HCT116 (cell line): ENCODE data around the gene MFGE8. TPM values are rescaled to one million over a fixed set of nuclear protein-coding genes. Genes with fewer than 3 reads are reported as not detected.

Experiments used
- ATAC-seq: fragments of 200-7000 bp; cut with Tn5 transposase; 2 replicates; pipeline ENCODE4 v1.9.1; 2020; ENCODE audit warnings: mild to moderate bottlenecking, moderate library complexity
- BruUV-seq: library from RNA; stranded (reverse); fragments of 400-500 nt; replicated peaks from 2 replicates; lab custom pipeline; 2021; lab: Mats Ljungman, UMichigan
- CTCF ChIA-PET: fragments of 300-600 bp; sonication (Branson Sonifier 250); formaldehyde crosslinking; loops from one replicate; lab custom pipeline; 2021; ENCODE audit warnings: antibody characterized with exemption; lab: Charles Lee
- POLR2A ChIA-PET: fragments of 300-600, 350-600 bp; sonication (Branson Sonifier 250); formaldehyde crosslinking; loops from one replicate; lab custom pipeline; 2021; ENCODE audit warnings: antibody characterized with exemption; lab: Charles Lee
- RAD21 ChIA-PET, 2 experiments: fragments of 300-600 bp; sonication (Branson Sonifier 250); formaldehyde crosslinking; loops; one replicate each; lab custom pipeline; 2023; ENCODE audit warnings: low total read pairs in 2 of 2; ENCODE audit not compliant: uncharacterized antibody in 2 of 2, unreplicated experiment in 2 of 2, low non-redundant PET in 1 of 2; lab: Charles Lee
- DNase-seq: peaks from one replicate; pipeline ENCODE4 v3.0.0-alpha.2; 2010; ENCODE audit warnings: low read depth, low spot score
- H2AFZ ChIP-seq: fragments of 200-600 bp; shearing (Covaris generic), sonication (generic); 2 replicates; pipeline ENCODE4 v1.6.1; 2017; ENCODE audit warnings: low read depth, mixed run types, mixed read lengths, antibody characterized with exemption, low read length; ENCODE audit not compliant: poor library complexity, severe bottlenecking
- H3K27ac ChIP-seq: 2 replicates; pipeline ENCODE4 v1.5.1; 2012; ENCODE audit warnings: low read depth, low read length
- H3K27me3 ChIP-seq: fragments of 200-600 bp; sonication (generic); 2 replicates; pipeline ENCODE4 v1.6.1; 2016; ENCODE audit warnings: mixed run types, low read length, mixed read lengths; ENCODE audit not compliant: insufficient read depth
- H3K36me3 ChIP-seq, 2 experiments: fragments of 200-500 bp in 1 of 2; fragments of 200-600 bp in 1 of 2; sonication (Bioruptor generic) in 1 of 2; sonication (generic) in 1 of 2; 2 replicates each; pipeline versions ENCODE4 v1.5.1 to v1.6.1; 2014 to 2016; ENCODE audit warnings: low read length in 2 of 2, inconsistent platforms in 1 of 2, mixed read lengths in 1 of 2, mixed run types in 1 of 2; ENCODE audit not compliant: insufficient read depth in 2 of 2, control insufficient read depth in 1 of 2
- H3K4me1 ChIP-seq, 2 experiments: fragments of 200-600 bp in 1 of 2; sonication (generic) in 1 of 2; 2 replicates each; pipeline versions ENCODE4 v1.5.1 to v1.6.1; 2012 to 2017; ENCODE audit warnings: low read length in 2 of 2, inconsistent platforms in 1 of 2, mild to moderate bottlenecking in 1 of 2, mixed read lengths in 1 of 2, mixed run types in 1 of 2, moderate library complexity in 1 of 2; ENCODE audit not compliant: insufficient read depth in 2 of 2, control insufficient read depth in 1 of 2
- H3K4me2 ChIP-seq: fragments of 200-600 bp; sonication (generic); 2 replicates; pipeline ENCODE4 v1.6.1; 2017; ENCODE audit warnings: mixed run types, low read length, mixed read lengths
- H3K4me3 ChIP-seq, 2 experiments: fragments of 200-600 bp in 1 of 2; sonication (generic) in 1 of 2; replicated peaks in 1 of 2; 2 replicates each; pipeline ENCODE4 v1.5.1; 2011 to 2016; ENCODE audit warnings: low read length in 2 of 2, control low read depth in 1 of 2, low read depth in 1 of 2, mild to moderate bottlenecking in 1 of 2, mixed read lengths in 1 of 2, mixed run types in 1 of 2
- H3K79me2 ChIP-seq: fragments of 200-600 bp; sonication (generic); 2 replicates; pipeline ENCODE4 v1.6.1; 2017; ENCODE audit warnings: mild to moderate bottlenecking, mixed run types, low read length, moderate library complexity, mixed read lengths; ENCODE audit not compliant: insufficient read depth
- H3K9ac ChIP-seq: fragments of 200-600 bp; sonication (generic); 2 replicates; pipeline ENCODE4 v1.6.1; 2016; ENCODE audit warnings: low read length, mixed read lengths
- H3K9me2 ChIP-seq: fragments of 200-600 bp; sonication (generic), shearing (Covaris generic); 2 replicates; pipeline ENCODE4 v1.6.1; 2017; ENCODE audit warnings: mixed run types, mild to moderate bottlenecking, moderate library complexity; ENCODE audit not compliant: insufficient read depth
- H3K9me3 ChIP-seq, 2 experiments: fragments of 200-500 bp in 1 of 2; fragments of 200-600 bp in 1 of 2; sonication (Bioruptor generic) in 1 of 2; sonication (generic) in 1 of 2; 2 replicates each; pipeline ENCODE4 v1.6.1; 2014 to 2017; ENCODE audit warnings: low read length in 2 of 2, mixed read lengths in 2 of 2, inconsistent platforms in 1 of 2, low read depth in 1 of 2, mild to moderate bottlenecking in 1 of 2, mixed run types in 1 of 2, moderate library complexity in 1 of 2; ENCODE audit not compliant: control insufficient read depth in 1 of 2, insufficient read depth in 1 of 2
- H4K20me1 ChIP-seq: fragments of 200-600 bp; sonication (generic), shearing (Covaris generic); 2 replicates; pipeline ENCODE4 v1.6.1; 2017; ENCODE audit warnings: mixed run types, mild to moderate bottlenecking, moderate library complexity; ENCODE audit not compliant: insufficient read depth
- CBX3 ChIP-seq: IDR thresholded peaks from 2 replicates; pipeline ENCODE4 v1.6.1; 2012; ENCODE audit warnings: low read depth
- CEBPB ChIP-seq: IDR thresholded peaks from 2 replicates; pipeline ENCODE4 v1.6.1; 2012; ENCODE audit warnings: low read depth
- EZH2 ChIP-seq: fragments of 200-600 bp; sonication (generic); IDR thresholded peaks from 2 replicates; pipeline ENCODE4 v1.6.1; 2017; ENCODE audit warnings: antibody characterized with exemption, mixed run types
- JUND ChIP-seq: IDR thresholded peaks from 2 replicates; pipeline ENCODE4 v1.6.1; 2012
- POLR2A ChIP-seq: IDR thresholded peaks from 2 replicates; pipeline ENCODE4 v1.7.0; 2011; ENCODE audit warnings: borderline replicate concordance; ENCODE audit not compliant: insufficient read depth, insufficient read length; ENCODE audit errors: extremely low read depth
- SIN3A ChIP-seq: IDR thresholded peaks from 2 replicates; pipeline ENCODE4 v1.6.1; 2012; ENCODE audit warnings: low read depth
- SRF ChIP-seq: IDR thresholded peaks from 2 replicates; pipeline ENCODE4 v1.6.1; 2012; ENCODE audit warnings: low read depth
- TCF7L2 ChIP-seq: IDR thresholded peaks from 2 replicates; pipeline ENCODE4 v1.7.0; 2011; ENCODE audit warnings: borderline replicate concordance, inconsistent platforms; ENCODE audit not compliant: insufficient read depth, insufficient read length; ENCODE audit errors: extremely low read depth
- YY1 ChIP-seq: IDR thresholded peaks from 2 replicates; pipeline ENCODE4 v1.6.1; 2011; ENCODE audit warnings: low read length, low read depth, moderate library complexity, mild to moderate bottlenecking; ENCODE audit not compliant: insufficient replicate concordance; ENCODE audit errors: extremely low read depth
- ZFX ChIP-seq: fragments of 450-650 bp; IDR thresholded peaks from 2 replicates; pipeline ENCODE4 v1.6.1; 2017
- ZNF274 ChIP-seq: fragments of 200-500 bp; sonication (Bioruptor generic); IDR thresholded peaks from 2 replicates; pipeline ENCODE4 v1.6.1; 2014; ENCODE audit warnings: mild to moderate bottlenecking, low read depth, low read length, inconsistent platforms
- intact Hi-C: fragments of 100-400 bp; cut with micrococcal nuclease; formaldehyde crosslinking; loops from 2 replicates; pipeline ENCODE4 v1.10.0; 2022
- total RNA-seq: library from RNA; stranded (reverse); gene quantifications from one replicate; pipeline ENCODE4 v1.2.1, GENCODE V29; 2021; ENCODE audit not compliant: unreplicated experiment
- TF ChIP-seq, protein P1 (sequence below), 3 experiments: fragments of 200-600 bp in 1 of 3; sonication (generic) in 1 of 3; IDR thresholded peaks in 2 of 3; conservative IDR thresholded peaks in 1 of 3; 2 replicates each; pipeline ENCODE4 v1.5.1; 2012 to 2017; ENCODE audit warnings: low read depth in 2 of 3, low read length in 2 of 3, antibody characterized with exemption in 1 of 3, borderline replicate concordance in 1 of 3, control low read depth in 1 of 3, mild to moderate bottlenecking in 1 of 3, mixed read lengths in 1 of 3, mixed run types in 1 of 3, moderate library complexity in 1 of 3; ENCODE audit not compliant: insufficient read depth in 1 of 3
- TF ChIP-seq, protein P2 (sequence below): IDR thresholded peaks from 2 replicates; pipeline ENCODE4 v1.6.1; 2012; ENCODE audit warnings: low read depth

The MFGE8 gene
- total RNA-seq, 1 experiment from 2014 or later, result 70.7 TPM

DNA sequence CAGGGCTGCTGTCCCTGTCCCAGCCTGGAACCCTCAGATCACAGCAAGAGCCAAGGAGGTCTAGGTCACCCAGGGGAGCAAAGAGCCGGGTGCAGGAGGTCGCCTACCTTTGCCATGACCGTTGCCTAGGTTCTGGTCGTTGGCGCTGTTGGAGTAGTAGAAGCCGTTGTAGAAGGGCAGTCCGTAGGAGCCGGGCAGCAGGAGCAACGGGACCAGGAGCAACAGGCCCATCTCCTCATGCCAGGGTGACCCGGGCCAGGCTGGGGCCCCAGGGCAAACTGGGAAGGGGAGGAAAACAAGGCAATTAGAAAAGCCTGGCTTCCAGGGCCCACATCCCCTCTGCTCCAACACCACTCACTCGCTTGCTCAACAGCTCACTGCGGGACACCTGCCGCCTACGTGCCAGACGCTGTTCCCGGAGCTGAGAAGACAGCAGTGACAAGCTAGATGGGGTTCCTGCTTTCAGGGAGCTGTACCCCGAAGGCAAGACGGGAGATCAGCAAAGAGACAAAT, 26.1 kb downstream of the MFGE8 start:
- no peak overlapping the region for H3K9ac ChIP-seq
- ChIA-PET POLR2A (no interaction called here), CTCF (interaction anchor here (1.0 kb wide), 1 partner anchor 8 kb away, joined by 4 read pairs; no protein-coding TSS in a partner anchor), RAD21 (no interaction called here)
- no peaks in the 10 kb centered on the region for H3K9me3 ChIP-seq
- H3K79me2 ChIP-seq, result no peaks in the 10 kb centered on the region
- H3K4me3 ChIP-seq, result no peak overlapping the region
- H2AFZ ChIP-seq, result no peak overlapping the region
- no peak for DNase-seq
- no peak overlapping the region for H3K4me2 ChIP-seq
- no peaks in the 10 kb centered on the region for H3K36me3 ChIP-seq
- TF ChIP-seq, protein P1, sequence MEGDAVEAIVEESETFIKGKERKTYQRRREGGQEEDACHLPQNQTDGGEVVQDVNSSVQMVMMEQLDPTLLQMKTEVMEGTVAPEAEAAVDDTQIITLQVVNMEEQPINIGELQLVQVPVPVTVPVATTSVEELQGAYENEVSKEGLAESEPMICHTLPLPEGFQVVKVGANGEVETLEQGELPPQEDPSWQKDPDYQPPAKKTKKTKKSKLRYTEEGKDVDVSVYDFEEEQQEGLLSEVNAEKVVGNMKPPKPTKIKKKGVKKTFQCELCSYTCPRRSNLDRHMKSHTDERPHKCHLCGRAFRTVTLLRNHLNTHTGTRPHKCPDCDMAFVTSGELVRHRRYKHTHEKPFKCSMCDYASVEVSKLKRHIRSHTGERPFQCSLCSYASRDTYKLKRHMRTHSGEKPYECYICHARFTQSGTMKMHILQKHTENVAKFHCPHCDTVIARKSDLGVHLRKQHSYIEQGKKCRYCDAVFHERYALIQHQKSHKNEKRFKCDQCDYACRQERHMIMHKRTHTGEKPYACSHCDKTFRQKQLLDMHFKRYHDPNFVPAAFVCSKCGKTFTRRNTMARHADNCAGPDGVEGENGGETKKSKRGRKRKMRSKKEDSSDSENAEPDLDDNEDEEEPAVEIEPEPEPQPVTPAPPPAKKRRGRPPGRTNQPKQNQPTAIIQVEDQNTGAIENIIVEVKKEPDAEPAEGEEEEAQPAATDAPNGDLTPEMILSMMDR (IDR thresholded peaks at IDR 0.05 in 2 of 3, conservative IDR thresholded peaks at IDR 0.05 in 1 of 3; ENCODE audit: borderline replicate concordance in 1 of 3, insufficient read depth in 1 of 3, low read depth in 2 of 3, low read length in 2 of 3), result no peak
- TF ChIP-seq CEBPB, result no peak
- no peak for TF ChIP-seq SRF
- no peak for TF ChIP-seq CBX3
- TF ChIP-seq SIN3A, result no peak
- TF ChIP-seq YY1, result no peak
- no peak for TF ChIP-seq ZNF274
- no peak for TF ChIP-seq POLR2A
- no peak for TF ChIP-seq ZFX
- no peak for TF ChIP-seq JUND
- TF ChIP-seq, protein P2, sequence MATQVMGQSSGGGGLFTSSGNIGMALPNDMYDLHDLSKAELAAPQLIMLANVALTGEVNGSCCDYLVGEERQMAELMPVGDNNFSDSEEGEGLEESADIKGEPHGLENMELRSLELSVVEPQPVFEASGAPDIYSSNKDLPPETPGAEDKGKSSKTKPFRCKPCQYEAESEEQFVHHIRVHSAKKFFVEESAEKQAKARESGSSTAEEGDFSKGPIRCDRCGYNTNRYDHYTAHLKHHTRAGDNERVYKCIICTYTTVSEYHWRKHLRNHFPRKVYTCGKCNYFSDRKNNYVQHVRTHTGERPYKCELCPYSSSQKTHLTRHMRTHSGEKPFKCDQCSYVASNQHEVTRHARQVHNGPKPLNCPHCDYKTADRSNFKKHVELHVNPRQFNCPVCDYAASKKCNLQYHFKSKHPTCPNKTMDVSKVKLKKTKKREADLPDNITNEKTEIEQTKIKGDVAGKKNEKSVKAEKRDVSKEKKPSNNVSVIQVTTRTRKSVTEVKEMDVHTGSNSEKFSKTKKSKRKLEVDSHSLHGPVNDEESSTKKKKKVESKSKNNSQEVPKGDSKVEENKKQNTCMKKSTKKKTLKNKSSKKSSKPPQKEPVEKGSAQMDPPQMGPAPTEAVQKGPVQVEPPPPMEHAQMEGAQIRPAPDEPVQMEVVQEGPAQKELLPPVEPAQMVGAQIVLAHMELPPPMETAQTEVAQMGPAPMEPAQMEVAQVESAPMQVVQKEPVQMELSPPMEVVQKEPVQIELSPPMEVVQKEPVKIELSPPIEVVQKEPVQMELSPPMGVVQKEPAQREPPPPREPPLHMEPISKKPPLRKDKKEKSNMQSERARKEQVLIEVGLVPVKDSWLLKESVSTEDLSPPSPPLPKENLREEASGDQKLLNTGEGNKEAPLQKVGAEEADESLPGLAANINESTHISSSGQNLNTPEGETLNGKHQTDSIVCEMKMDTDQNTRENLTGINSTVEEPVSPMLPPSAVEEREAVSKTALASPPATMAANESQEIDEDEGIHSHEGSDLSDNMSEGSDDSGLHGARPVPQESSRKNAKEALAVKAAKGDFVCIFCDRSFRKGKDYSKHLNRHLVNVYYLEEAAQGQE, result no peak
- TF ChIP-seq TCF7L2, result no peak
- TF ChIP-seq EZH2, result no peak
- no peaks in the 10 kb centered on the region for H3K9me2 ChIP-seq
- peaks cover 0 to 10% of the 10 kb centered on the region in 2 experiments; a peak in 2 of 4 replicates for H3K4me1 ChIP-seq
- ATAC-seq, result no peak
- H4K20me1 ChIP-seq, result no peaks in the 10 kb centered on the region
- H3K27ac ChIP-seq, result no peak overlapping the region
- H3K27me3 ChIP-seq, result no peaks in the 10 kb centered on the region
- intact Hi-C loops, result no loop called here
- no TSS peak for BruUV-seq
